ENCODE measurements around the gene DLK1.

DNA sequence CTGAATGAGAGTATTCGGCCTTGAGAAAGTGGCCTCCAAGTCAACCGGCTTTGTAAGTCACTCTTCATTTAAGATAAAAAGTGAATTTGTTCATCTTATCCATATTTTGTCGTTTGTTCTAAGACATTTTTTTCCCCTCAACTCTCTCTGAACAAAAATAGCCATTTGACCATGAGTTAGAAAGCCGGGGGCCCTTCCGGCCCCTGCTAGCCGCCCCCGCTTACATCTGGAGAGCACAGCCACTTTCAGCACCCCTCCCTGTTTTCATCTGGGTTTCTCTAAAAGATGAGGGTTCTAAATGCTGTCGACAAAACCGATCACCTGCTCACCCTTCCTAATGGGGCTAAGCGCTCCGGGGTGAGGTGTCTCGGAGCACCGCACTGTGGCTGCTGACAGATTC lies 30.7 kb upstream of the DLK1 start:
- TF ChIP-seq EZH2phosphoT487 (IDR thresholded peaks at IDR 0.05; ENCODE audit: insufficient read depth, low read depth) (no peak), EZH2 (IDR thresholded peaks at IDR 0.05; ENCODE audit: insufficient read depth, poor library complexity, severe bottlenecking) (no peak)

All from GM23248 (cell line).